GM12878 (cell line): ENCODE data around the gene RHBDD3. TPM values are rescaled to one million over a fixed set of nuclear protein-coding genes. Genes with fewer than 3 reads are reported as not detected.
A peak's percentile ranks its signal among the peaks of the same experiment; 100 is the strongest.

Source experiments
- BCL11A ChIP-seq: IDR thresholded peaks from 2 replicates; pipeline ENCODE4 v1.6.1; 2011; ENCODE audit warnings: low read depth, low read length
- CUX1 ChIP-seq: IDR thresholded peaks from 2 replicates; pipeline ENCODE4 v1.6.1; 2012; ENCODE audit warnings: improper control_type of control experiment, low read depth, low read length; ENCODE audit not compliant: insufficient replicate concordance
- MEF2B ChIP-seq: fragments of 450-650 bp; IDR thresholded peaks from 2 replicates; pipeline ENCODE4 v1.6.1; 2018; ENCODE audit warnings: mild to moderate bottlenecking, moderate library complexity; ENCODE audit not compliant: partially characterized antibody, poor library complexity, severe bottlenecking
- USF1 ChIP-seq: IDR thresholded peaks from 2 replicates; pipeline ENCODE4 v1.6.1; 2011; ENCODE audit warnings: borderline replicate concordance, low read depth, mild to moderate bottlenecking, moderate library complexity, mixed read lengths, low read length; ENCODE audit not compliant: insufficient read depth; ENCODE audit errors: extremely low read length
- polyA plus RNA-seq, 11 experiments: library from polyadenylated mRNA; depleted of rRNA in 4 of 11; unstranded in 6 of 11; stranded (reverse) in 5 of 11; fragments of >200 nt; fragmentation: Nextera tagmentation in 4 of 11; fragmentation: Illumina TruSeq in 1 of 11; extraction: Ambion mirVana in 4 of 11; extraction: Trizol in 1 of 11; gene quantifications; 1 replicate in 1 of 11; 2 replicates in 10 of 11; pipeline versions ENCODE4 v1.2.1 to v1.2.3, GENCODE V29; 2011 to 2016; ENCODE audit warnings: inconsistent platforms in 2 of 11, missing spikeins in 2 of 11, low read depth in 1 of 11
- total RNA-seq, 4 experiments: library from RNA; depleted of rRNA in 3 of 4; stranded (reverse); fragments of >200 nt in 3 of 4; fragmentation: Illumina TruSeq in 1 of 4; extraction: Trizol in 1 of 4; gene quantifications; 2 replicates each; pipeline versions ENCODE4 v1.2.1 to v1.2.3, GENCODE V29; 2013 to 2021

The RHBDD3 gene
- total and polyA plus RNA-seq, 10 of the 15 experiments (the other 5 are each of a cell fraction or from before 2014, with no cell fraction given): 0.27 to 41.2 (median 20.1) TPM

- TF ChIP-seq CUX1 (no peak), BCL11A (0 out of 2 replicates have a peak, but pooled peaks have one; percentile 36), USF1 (peak; percentile 7), MEF2B (peak; percentile 23)
- TF ChIP-seq, all 136 proteins: peak for 71
Measured at GRCh38 chr22:29267858-29268510, at the start of gene RHBDD3, which contains the start of gene EWSR1 (continued).
